A375 (cell line): Measurements from ENCODE around the gene NOX4. TPM values are rescaled to one million over a fixed set of nuclear protein-coding genes. Genes with fewer than 3 reads are reported as not detected.

Experiments used
- total RNA-seq: library from RNA; depleted of rRNA; stranded (reverse); fragments of >200 nt; shearing (Covaris generic); gene quantifications from 2 replicates; pipeline ENCODE4 v1.2.3, GENCODE V29; 2014; rRNA removed

NOX4 gene
- 12.5 and 15.8 TPM in 2 replicates for total RNA-seq

GRCh38 chr11:89490981-89491690 is at the start of gene NOX4:
NOX4 (minus strand) TSS chr11:89491375; CDS start chr11:89491246, 129 bp downstream.

Other genes starting within 250 kb of the NOX4 start
- gene TRIM77, start 218.9 kb upstream of the NOX4 start, total RNA-seq, result not detected in 2 replicates